ENCODE data around the gene GPC5.

DNA sequence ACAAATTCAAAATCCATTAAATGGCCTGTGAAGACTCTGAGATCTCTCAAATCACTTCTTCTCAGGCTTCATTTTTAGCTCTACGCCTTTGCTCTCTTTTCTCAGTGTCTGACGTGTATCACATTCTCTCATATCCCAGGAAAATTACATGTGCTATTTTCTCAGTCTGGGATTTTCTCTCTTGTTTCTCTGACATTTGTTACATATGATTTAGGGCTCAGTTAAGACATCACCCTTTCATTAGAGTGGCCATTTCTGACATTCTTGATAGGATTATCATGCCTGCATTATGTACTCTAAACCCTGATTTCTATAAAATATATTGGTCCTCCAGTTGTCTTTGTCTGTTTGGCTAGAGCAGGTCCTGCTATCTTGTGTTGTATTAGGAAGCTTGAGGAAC, 136.6 kb downstream of the GPC5 start:
- TF ChIP-seq, protein P1, sequence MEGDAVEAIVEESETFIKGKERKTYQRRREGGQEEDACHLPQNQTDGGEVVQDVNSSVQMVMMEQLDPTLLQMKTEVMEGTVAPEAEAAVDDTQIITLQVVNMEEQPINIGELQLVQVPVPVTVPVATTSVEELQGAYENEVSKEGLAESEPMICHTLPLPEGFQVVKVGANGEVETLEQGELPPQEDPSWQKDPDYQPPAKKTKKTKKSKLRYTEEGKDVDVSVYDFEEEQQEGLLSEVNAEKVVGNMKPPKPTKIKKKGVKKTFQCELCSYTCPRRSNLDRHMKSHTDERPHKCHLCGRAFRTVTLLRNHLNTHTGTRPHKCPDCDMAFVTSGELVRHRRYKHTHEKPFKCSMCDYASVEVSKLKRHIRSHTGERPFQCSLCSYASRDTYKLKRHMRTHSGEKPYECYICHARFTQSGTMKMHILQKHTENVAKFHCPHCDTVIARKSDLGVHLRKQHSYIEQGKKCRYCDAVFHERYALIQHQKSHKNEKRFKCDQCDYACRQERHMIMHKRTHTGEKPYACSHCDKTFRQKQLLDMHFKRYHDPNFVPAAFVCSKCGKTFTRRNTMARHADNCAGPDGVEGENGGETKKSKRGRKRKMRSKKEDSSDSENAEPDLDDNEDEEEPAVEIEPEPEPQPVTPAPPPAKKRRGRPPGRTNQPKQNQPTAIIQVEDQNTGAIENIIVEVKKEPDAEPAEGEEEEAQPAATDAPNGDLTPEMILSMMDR (IDR thresholded peaks at IDR 0.05) = no peak
- TF ChIP-seq POLR2A (IDR thresholded peaks at IDR 0.05) = no peak

Data from testis (tissue), 2 donors.